Peyer's patch (tissue), 4 donors: ENCODE measurements around the gene KCNQ1OT1. TPM values are rescaled to one million over a fixed set of nuclear protein-coding genes. Genes with fewer than 3 reads are reported as not detected.
"Not testable (repeated sequence)": the region's sequence is repeated elsewhere in the genome, so short reads cannot be mapped to it uniquely, and the experiment has no call there.

Source experiments
- DNase-seq, 3 donors: peaks; one replicate each; pipeline ENCODE4 v3.0.0-alpha.2; 2017 to 2019
- H3K27ac ChIP-seq, 4 donors: fragments of 200-600 bp; sonication (generic); one replicate each; pipeline ENCODE4 v1.5.1; 2016 to 2019
- H3K27me3 ChIP-seq, 2 donors: fragments of 200-600 bp; sonication (generic); one replicate each; pipeline ENCODE4 v1.5.1; 2019
- H3K36me3 ChIP-seq, 3 donors: fragments of 200-600 bp; sonication (generic); one replicate each; pipeline ENCODE4 v1.5.1; 2016 to 2019
- H3K4me1 ChIP-seq, 4 donors: fragments of 200-600 bp; sonication (generic); one replicate each; pipeline ENCODE4 v1.5.1; 2016 to 2019
- H3K4me3 ChIP-seq, 4 donors: fragments of 200-600 bp; sonication (generic); 1 replicate in 3 of 4; 2 replicates in 1 of 4; pipeline ENCODE4 v1.5.1; 2016 to 2019; ENCODE audit warnings: mild to moderate bottlenecking in 1 of 4
- H3K9me3 ChIP-seq, 4 donors: fragments of 200-600 bp; sonication (generic); one replicate each; pipeline ENCODE4 v1.5.1; 2016 to 2019; ENCODE audit warnings: mild to moderate bottlenecking in 1 of 4
- CTCF ChIP-seq, 6 experiments: fragments of 450-650 bp in 4 of 6; fragments of 200-600 bp in 2 of 6; sonication (generic) in 1 of 6; IDR thresholded peaks; one replicate each; pipeline ENCODE4 v1.5.1; 2017 to 2019; ENCODE audit warnings: antibody characterized with exemption in 6 of 6, mild to moderate bottlenecking in 3 of 6, moderate library complexity in 1 of 6
- POLR2A ChIP-seq, 2 donors: fragments of 450-650 bp; IDR thresholded peaks; one replicate each; pipeline ENCODE4 v1.5.1; 2017; ENCODE audit warnings: antibody characterized with exemption in 2 of 2, mild to moderate bottlenecking in 2 of 2, moderate library complexity in 2 of 2
- total RNA-seq, 4 donors: library from RNA; depleted of rRNA; stranded (reverse); fragments of >200 nt; gene quantifications; one replicate each; pipeline ENCODE4 v1.1.0, GENCODE V29; 2016

Gene KCNQ1OT1
- total RNA-seq, 4 donors from 2014 or later, result 3.2 to 6.2 (median 4.5) TPM

GRCh38 chr11:2643746-2644145, 56.0 kb downstream of the KCNQ1OT1 start:
- DNase-seq, result no peak
- H3K27ac ChIP-seq, result no peak overlapping the region
- no peaks in the 10 kb centered on the region for H3K4me1 ChIP-seq
- no peaks in the 10 kb centered on the region for H3K36me3 ChIP-seq
- no peaks in the 10 kb centered on the region for H3K27me3 ChIP-seq
- TF ChIP-seq CTCF (IDR thresholded peaks at IDR 0.05) (no peak), POLR2A (IDR thresholded peaks at IDR 0.05) (no peak)
- H3K4me3 ChIP-seq, result no peak overlapping the region
- H3K9me3 ChIP-seq, result peaks cover 0 to 55% (median 5%) of the 10 kb centered on the region in 4 donors

- TF ChIP-seq POLR2A (IDR thresholded peaks at IDR 0.05) (no peak), CTCF (IDR thresholded peaks at IDR 0.05) (no peak)
- Histone ChIP-seq H3K27me3 (no peaks in the 10 kb centered on the region), H3K9me3 (peaks cover 0 to 44% (median 5%) of the 10 kb centered on the region in 4 donors), H3K27ac (no peak overlapping the region), H3K4me1 (no peaks in the 10 kb centered on the region), H3K4me3 (no peak overlapping the region), H3K36me3 (no peaks in the 10 kb centered on the region)
- no peak for DNase-seq
Observed at GRCh38 chr11:2641623-2642022, 58.2 kb downstream of the KCNQ1OT1 start.

GRCh38 chr11:2639763-2640162, 60.0 kb downstream of the KCNQ1OT1 start:
- not testable (repeated sequence) for H3K27ac ChIP-seq, H3K4me1 ChIP-seq, H3K36me3 ChIP-seq, DNase-seq, H3K27me3 ChIP-seq, H3K4me3 ChIP-seq
- H3K9me3 ChIP-seq, result peaks cover 0 to 28% (median 5%) of the 10 kb centered on the region in 4 donors

GRCh38 chr11:2631161-2631560, 68.6 kb downstream of the KCNQ1OT1 start:
- no peak for TF ChIP-seq CTCF (IDR thresholded peaks at IDR 0.05)
- TF ChIP-seq POLR2A (IDR thresholded peaks at IDR 0.05), result no peak
- DNase-seq, result no peak
- no peaks in the 10 kb centered on the region for H3K9me3 ChIP-seq
- no peaks in the 10 kb centered on the region for H3K27me3 ChIP-seq
- H3K4me1 ChIP-seq, result no peaks in the 10 kb centered on the region
- no peak overlapping the region for H3K4me3 ChIP-seq
- no peaks in the 10 kb centered on the region for H3K36me3 ChIP-seq
- H3K27ac ChIP-seq, result no peak overlapping the region

GRCh38 chr11:2630679-2631078, 69.1 kb downstream of the KCNQ1OT1 start:
- H3K4me3 ChIP-seq, result no peak overlapping the region
- DNase-seq, result no peak
- H3K9me3 ChIP-seq, result no peaks in the 10 kb centered on the region
- H3K36me3 ChIP-seq, result no peaks in the 10 kb centered on the region
- H3K4me1 ChIP-seq, result no peaks in the 10 kb centered on the region
- H3K27me3 ChIP-seq, result no peaks in the 10 kb centered on the region
- H3K27ac ChIP-seq, result no peak overlapping the region
- TF ChIP-seq POLR2A (IDR thresholded peaks at IDR 0.05), result no peak
- TF ChIP-seq CTCF (IDR thresholded peaks at IDR 0.05), result no peak

- no peak overlapping the region for H3K4me3 ChIP-seq
- DNase-seq, result no peak
- no peak for TF ChIP-seq POLR2A (IDR thresholded peaks at IDR 0.05)
- no peaks in the 10 kb centered on the region for H3K36me3 ChIP-seq
- no peaks in the 10 kb centered on the region for H3K4me1 ChIP-seq
- no peak overlapping the region for H3K27ac ChIP-seq
- no peaks in the 10 kb centered on the region for H3K9me3 ChIP-seq
- no peaks in the 10 kb centered on the region for H3K27me3 ChIP-seq
Observed at GRCh38 chr11:2625183-2625582, 74.6 kb downstream of the KCNQ1OT1 start.

- no peaks in the 10 kb centered on the region for H3K4me1 ChIP-seq
- no peak for TF ChIP-seq POLR2A (IDR thresholded peaks at IDR 0.05)
- TF ChIP-seq CTCF (IDR thresholded peaks at IDR 0.05), result no peak
- H3K4me3 ChIP-seq, result no peak overlapping the region
- no peaks in the 10 kb centered on the region for H3K9me3 ChIP-seq
- DNase-seq, result no peak
- H3K27me3 ChIP-seq, result no peaks in the 10 kb centered on the region
- no peak overlapping the region for H3K27ac ChIP-seq
- no peaks in the 10 kb centered on the region for H3K36me3 ChIP-seq
Observed at GRCh38 chr11:2621894-2622293, 77.9 kb downstream of the KCNQ1OT1 start.
